HCT116 (cell line): ENCODE measurements around the gene IQGAP2. TPM values are rescaled to one million over a fixed set of nuclear protein-coding genes. Genes with fewer than 3 reads are reported as not detected.

ENCODE experiments used
- ATAC-seq: fragments of 200-7000 bp; cut with Tn5 transposase; 2 replicates; pipeline ENCODE4 v1.9.1; 2020; ENCODE audit warnings: mild to moderate bottlenecking, moderate library complexity
- BruUV-seq: library from RNA; stranded (reverse); fragments of 400-500 nt; replicated peaks from 2 replicates; lab custom pipeline; 2021; lab: Mats Ljungman, UMichigan
- CTCF ChIA-PET: fragments of 300-600 bp; sonication (Branson Sonifier 250); formaldehyde crosslinking; loops from one replicate; lab custom pipeline; 2021; ENCODE audit warnings: antibody characterized with exemption; lab: Charles Lee
- POLR2A ChIA-PET: fragments of 300-600, 350-600 bp; sonication (Branson Sonifier 250); formaldehyde crosslinking; loops from one replicate; lab custom pipeline; 2021; ENCODE audit warnings: antibody characterized with exemption; lab: Charles Lee
- RAD21 ChIA-PET, 2 experiments: fragments of 300-600 bp; sonication (Branson Sonifier 250); formaldehyde crosslinking; loops; one replicate each; lab custom pipeline; 2023; ENCODE audit warnings: low total read pairs in 2 of 2; ENCODE audit not compliant: uncharacterized antibody in 2 of 2, unreplicated experiment in 2 of 2, low non-redundant PET in 1 of 2; lab: Charles Lee
- DNase-seq: peaks from one replicate; pipeline ENCODE4 v3.0.0-alpha.2; 2010; ENCODE audit warnings: low read depth, low spot score
- H2AFZ ChIP-seq: fragments of 200-600 bp; shearing (Covaris generic), sonication (generic); 2 replicates; pipeline ENCODE4 v1.6.1; 2017; ENCODE audit warnings: low read depth, mixed run types, mixed read lengths, antibody characterized with exemption, low read length; ENCODE audit not compliant: poor library complexity, severe bottlenecking
- H3K27ac ChIP-seq: 2 replicates; pipeline ENCODE4 v1.5.1; 2012; ENCODE audit warnings: low read depth, low read length
- H3K27me3 ChIP-seq: fragments of 200-600 bp; sonication (generic); 2 replicates; pipeline ENCODE4 v1.6.1; 2016; ENCODE audit warnings: mixed run types, low read length, mixed read lengths; ENCODE audit not compliant: insufficient read depth
- H3K36me3 ChIP-seq, 2 experiments: fragments of 200-500 bp in 1 of 2; fragments of 200-600 bp in 1 of 2; sonication (Bioruptor generic) in 1 of 2; sonication (generic) in 1 of 2; 2 replicates each; pipeline versions ENCODE4 v1.5.1 to v1.6.1; 2014 to 2016; ENCODE audit warnings: low read length in 2 of 2, inconsistent platforms in 1 of 2, mixed read lengths in 1 of 2, mixed run types in 1 of 2; ENCODE audit not compliant: insufficient read depth in 2 of 2, control insufficient read depth in 1 of 2
- H3K4me1 ChIP-seq, 2 experiments: fragments of 200-600 bp in 1 of 2; sonication (generic) in 1 of 2; 2 replicates each; pipeline versions ENCODE4 v1.5.1 to v1.6.1; 2012 to 2017; ENCODE audit warnings: low read length in 2 of 2, inconsistent platforms in 1 of 2, mild to moderate bottlenecking in 1 of 2, mixed read lengths in 1 of 2, mixed run types in 1 of 2, moderate library complexity in 1 of 2; ENCODE audit not compliant: insufficient read depth in 2 of 2, control insufficient read depth in 1 of 2
- H3K4me2 ChIP-seq: fragments of 200-600 bp; sonication (generic); 2 replicates; pipeline ENCODE4 v1.6.1; 2017; ENCODE audit warnings: mixed run types, low read length, mixed read lengths
- H3K4me3 ChIP-seq, 2 experiments: fragments of 200-600 bp in 1 of 2; sonication (generic) in 1 of 2; replicated peaks in 1 of 2; 2 replicates each; pipeline ENCODE4 v1.5.1; 2011 to 2016; ENCODE audit warnings: low read length in 2 of 2, control low read depth in 1 of 2, low read depth in 1 of 2, mild to moderate bottlenecking in 1 of 2, mixed read lengths in 1 of 2, mixed run types in 1 of 2
- H3K79me2 ChIP-seq: fragments of 200-600 bp; sonication (generic); 2 replicates; pipeline ENCODE4 v1.6.1; 2017; ENCODE audit warnings: mild to moderate bottlenecking, mixed run types, low read length, moderate library complexity, mixed read lengths; ENCODE audit not compliant: insufficient read depth
- H3K9ac ChIP-seq: fragments of 200-600 bp; sonication (generic); 2 replicates; pipeline ENCODE4 v1.6.1; 2016; ENCODE audit warnings: low read length, mixed read lengths
- H3K9me2 ChIP-seq: fragments of 200-600 bp; sonication (generic), shearing (Covaris generic); 2 replicates; pipeline ENCODE4 v1.6.1; 2017; ENCODE audit warnings: mixed run types, mild to moderate bottlenecking, moderate library complexity; ENCODE audit not compliant: insufficient read depth
- H3K9me3 ChIP-seq, 2 experiments: fragments of 200-500 bp in 1 of 2; fragments of 200-600 bp in 1 of 2; sonication (Bioruptor generic) in 1 of 2; sonication (generic) in 1 of 2; 2 replicates each; pipeline ENCODE4 v1.6.1; 2014 to 2017; ENCODE audit warnings: low read length in 2 of 2, mixed read lengths in 2 of 2, inconsistent platforms in 1 of 2, low read depth in 1 of 2, mild to moderate bottlenecking in 1 of 2, mixed run types in 1 of 2, moderate library complexity in 1 of 2; ENCODE audit not compliant: control insufficient read depth in 1 of 2, insufficient read depth in 1 of 2
- H4K20me1 ChIP-seq: fragments of 200-600 bp; sonication (generic), shearing (Covaris generic); 2 replicates; pipeline ENCODE4 v1.6.1; 2017; ENCODE audit warnings: mixed run types, mild to moderate bottlenecking, moderate library complexity; ENCODE audit not compliant: insufficient read depth
- POLR2AphosphoS5 ChIP-seq: IDR thresholded peaks from 2 replicates; pipeline ENCODE4 v1.6.1; 2011; ENCODE audit warnings: mild to moderate bottlenecking, low read depth, low read length, moderate library complexity
- TCF7L2 ChIP-seq: IDR thresholded peaks from 2 replicates; pipeline ENCODE4 v1.7.0; 2011; ENCODE audit warnings: borderline replicate concordance, inconsistent platforms; ENCODE audit not compliant: insufficient read depth, insufficient read length; ENCODE audit errors: extremely low read depth
- intact Hi-C: fragments of 100-400 bp; cut with micrococcal nuclease; formaldehyde crosslinking; loops from 2 replicates; pipeline ENCODE4 v1.10.0; 2022
- total RNA-seq: library from RNA; stranded (reverse); gene quantifications from one replicate; pipeline ENCODE4 v1.2.1, GENCODE V29; 2021; ENCODE audit not compliant: unreplicated experiment
- TF ChIP-seq, protein P1 (sequence below), 3 experiments: fragments of 200-600 bp in 1 of 3; sonication (generic) in 1 of 3; IDR thresholded peaks in 2 of 3; conservative IDR thresholded peaks in 1 of 3; 2 replicates each; pipeline ENCODE4 v1.5.1; 2012 to 2017; ENCODE audit warnings: low read depth in 2 of 3, low read length in 2 of 3, antibody characterized with exemption in 1 of 3, borderline replicate concordance in 1 of 3, control low read depth in 1 of 3, mild to moderate bottlenecking in 1 of 3, mixed read lengths in 1 of 3, mixed run types in 1 of 3, moderate library complexity in 1 of 3; ENCODE audit not compliant: insufficient read depth in 1 of 3

Gene IQGAP2
- total RNA-seq, 1 experiment from 2014 or later = 2.0 TPM

DNA sequence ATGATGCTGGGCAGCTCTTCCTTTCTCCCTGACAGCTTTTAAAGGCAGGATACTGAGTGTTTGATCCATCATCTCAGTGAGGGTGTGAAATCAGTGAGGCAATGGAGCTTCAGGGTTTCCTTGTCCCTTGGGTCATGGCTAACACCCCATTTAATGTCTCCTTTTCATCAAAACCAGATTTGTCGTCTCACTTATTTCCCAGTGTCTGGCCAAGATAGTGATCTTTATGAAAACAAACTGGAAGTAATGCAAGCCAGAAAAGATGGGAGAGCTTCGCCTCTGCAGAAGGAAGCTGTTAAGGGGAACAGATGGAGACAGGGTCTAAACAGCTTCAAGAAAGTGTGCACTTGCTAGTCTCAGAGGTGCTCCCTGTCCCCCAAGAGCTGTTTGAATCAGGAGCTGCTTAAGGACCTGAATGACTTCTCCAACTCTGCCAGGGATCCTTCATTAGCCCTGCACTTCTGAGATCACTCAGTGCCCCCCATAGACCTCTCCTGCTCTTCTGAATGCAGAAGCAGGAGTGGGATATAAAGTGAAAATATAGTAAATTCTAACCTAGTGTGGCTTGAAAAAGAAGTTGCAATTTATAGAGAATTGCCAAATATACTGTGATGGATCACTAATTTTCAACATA is 124.0 kb downstream of the IQGAP2 start (continued):
- TF ChIP-seq POLR2AphosphoS5 = no peak

DNA sequence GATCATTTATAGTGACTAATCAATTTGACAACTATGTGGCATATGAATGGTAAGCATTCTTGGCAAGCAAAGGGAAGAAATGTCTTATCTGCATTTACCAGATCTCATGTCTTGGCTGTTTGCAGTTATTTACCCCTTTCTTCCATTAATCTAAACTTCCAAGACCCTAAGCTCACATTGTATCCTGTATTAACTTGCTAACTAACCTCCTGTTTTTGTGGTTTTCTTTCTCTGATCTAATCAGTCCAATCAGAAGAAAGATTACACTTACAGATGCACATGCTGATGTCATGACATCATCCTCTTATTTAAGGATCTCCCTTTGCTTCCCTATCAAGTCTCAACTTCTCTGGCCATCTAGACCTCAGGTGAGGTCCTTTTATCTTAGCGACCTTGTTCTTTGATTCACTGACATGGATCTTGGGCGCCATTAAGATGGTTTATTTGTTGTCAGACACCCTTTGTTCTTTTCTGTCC is 124.6 kb downstream of the IQGAP2 start:
- ATAC-seq (peak; percentile 61), DNase-seq (no peak)
- Histone ChIP-seq H3K27ac (no peak overlapping the region), H3K4me1 (peaks cover 0 to 6% of the 10 kb centered on the region in 2 experiments; a peak in 3 of 4 replicates), H4K20me1 (no peaks in the 10 kb centered on the region), H3K36me3 (no peaks in the 10 kb centered on the region), H3K9ac (no peak overlapping the region), H3K9me3 (no peaks in the 10 kb centered on the region), H3K79me2 (no peaks in the 10 kb centered on the region), H2AFZ (no peak overlapping the region), H3K4me3 (no peak overlapping the region), H3K4me2 (peak overlapping the region; percentile 31), H3K9me2 (no peaks in the 10 kb centered on the region), H3K27me3 (no peaks in the 10 kb centered on the region)
- ChIA-PET POLR2A (no interaction called here), CTCF (no interaction called here), RAD21 (no interaction called here)
- TF ChIP-seq, protein P1, sequence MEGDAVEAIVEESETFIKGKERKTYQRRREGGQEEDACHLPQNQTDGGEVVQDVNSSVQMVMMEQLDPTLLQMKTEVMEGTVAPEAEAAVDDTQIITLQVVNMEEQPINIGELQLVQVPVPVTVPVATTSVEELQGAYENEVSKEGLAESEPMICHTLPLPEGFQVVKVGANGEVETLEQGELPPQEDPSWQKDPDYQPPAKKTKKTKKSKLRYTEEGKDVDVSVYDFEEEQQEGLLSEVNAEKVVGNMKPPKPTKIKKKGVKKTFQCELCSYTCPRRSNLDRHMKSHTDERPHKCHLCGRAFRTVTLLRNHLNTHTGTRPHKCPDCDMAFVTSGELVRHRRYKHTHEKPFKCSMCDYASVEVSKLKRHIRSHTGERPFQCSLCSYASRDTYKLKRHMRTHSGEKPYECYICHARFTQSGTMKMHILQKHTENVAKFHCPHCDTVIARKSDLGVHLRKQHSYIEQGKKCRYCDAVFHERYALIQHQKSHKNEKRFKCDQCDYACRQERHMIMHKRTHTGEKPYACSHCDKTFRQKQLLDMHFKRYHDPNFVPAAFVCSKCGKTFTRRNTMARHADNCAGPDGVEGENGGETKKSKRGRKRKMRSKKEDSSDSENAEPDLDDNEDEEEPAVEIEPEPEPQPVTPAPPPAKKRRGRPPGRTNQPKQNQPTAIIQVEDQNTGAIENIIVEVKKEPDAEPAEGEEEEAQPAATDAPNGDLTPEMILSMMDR (IDR thresholded peaks at IDR 0.05 in 2 of 3, conservative IDR thresholded peaks at IDR 0.05 in 1 of 3; ENCODE audit: borderline replicate concordance in 1 of 3, insufficient read depth in 1 of 3, low read depth in 2 of 3, low read length in 2 of 3) = no peak
- no peak for TF ChIP-seq TCF7L2
- intact Hi-C loops = no loop called here
- no TSS peak for BruUV-seq
